ENCODE measurements around the gene DDX41. TPM values are rescaled to one million over a fixed set of nuclear protein-coding genes. Genes with fewer than 3 reads are reported as not detected.

The DDX41 gene
- total RNA-seq, 1 donor from 2014 or later = 125 TPM

DNA sequence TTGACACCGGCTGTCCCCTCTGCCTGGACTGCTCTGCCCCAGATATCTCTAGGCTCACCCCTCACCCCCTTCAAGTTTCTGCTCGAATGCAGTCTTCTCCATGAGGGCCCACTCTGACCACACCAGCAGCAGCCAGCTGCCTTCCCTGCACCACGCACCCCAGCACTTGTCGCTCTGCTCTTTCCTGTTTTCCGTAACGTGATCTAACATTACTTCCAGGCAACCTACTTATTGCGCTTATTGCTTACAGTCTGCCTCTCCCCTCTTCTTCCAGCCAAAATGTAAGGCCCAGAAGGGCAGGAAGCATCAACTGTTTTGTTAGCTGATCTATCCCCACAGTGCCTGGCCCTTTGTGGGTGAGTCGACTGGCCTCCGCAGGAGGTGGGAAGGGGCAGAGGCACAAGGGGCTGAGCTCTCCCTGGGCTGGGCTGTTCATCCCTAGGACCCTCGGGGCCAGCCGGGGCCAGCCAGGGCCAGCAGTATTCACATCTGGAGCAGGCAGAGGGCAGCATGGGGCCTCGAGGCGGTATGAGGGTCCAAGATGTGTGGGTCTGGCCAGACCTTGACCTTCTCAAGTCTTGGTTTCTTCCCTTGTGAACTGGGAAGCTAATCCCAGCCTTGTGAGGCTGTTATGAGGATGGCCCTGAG, 31.7 kb downstream of the DDX41 start:
- Histone ChIP-seq H3K4me1 (peaks cover 18% of the 10 kb centered on the region), H3K36me3 (peaks cover 0 to 42% of the 10 kb centered on the region in 2 donors)

DNA sequence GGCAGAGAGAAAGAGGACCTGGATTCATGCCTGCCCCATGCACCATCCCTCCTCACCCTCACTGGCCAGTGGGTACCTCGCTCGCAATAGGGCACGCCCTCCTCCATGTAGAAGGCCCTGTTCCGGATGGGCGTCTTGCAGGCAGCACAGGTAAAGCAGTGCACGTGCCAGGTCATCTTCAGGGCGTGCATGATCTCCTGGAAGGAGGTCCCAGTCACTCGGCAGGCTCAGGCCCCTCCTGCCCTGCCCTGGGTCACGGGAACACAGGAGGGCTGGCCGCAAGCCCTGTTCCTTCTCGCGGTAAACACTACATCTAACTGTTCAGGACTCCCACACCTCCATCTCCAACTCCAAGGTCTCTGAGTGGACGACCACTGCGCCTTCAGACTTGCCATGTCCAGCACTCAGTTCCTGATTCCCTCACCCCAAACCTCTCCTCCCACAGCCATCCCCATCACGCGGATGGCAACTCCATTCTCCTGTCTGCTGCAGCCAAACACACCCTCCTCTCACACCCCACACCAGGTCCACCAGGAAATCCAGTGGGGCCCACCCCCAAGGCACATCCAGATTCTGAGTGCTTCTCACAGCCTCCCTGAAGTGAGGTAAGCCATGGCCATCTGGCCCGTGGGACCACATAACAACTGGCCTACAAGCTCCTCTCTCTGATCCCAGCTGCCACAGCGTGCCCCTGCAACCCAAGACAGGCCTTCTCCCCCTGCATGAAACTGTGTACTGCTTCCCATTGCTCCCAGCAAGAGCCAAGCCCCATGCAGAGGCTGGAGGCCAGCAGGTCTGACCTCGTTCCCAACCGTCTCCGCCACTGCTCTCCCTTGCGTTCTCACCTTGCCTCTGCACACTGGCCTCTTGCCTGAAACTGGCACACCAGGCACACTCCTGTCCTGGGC, 32.5 kb downstream of the DDX41 start:
- no peaks in the 10 kb centered on the region for H3K27me3 ChIP-seq
- H3K36me3 ChIP-seq = peaks cover 0 to 35% of the 10 kb centered on the region in 2 donors
- no peak for DNase-seq (ENCODE audit: extremely low spot score in 2 of 2)
- H3K4me3 ChIP-seq = no peak overlapping the region
- peaks cover 26% of the 10 kb centered on the region for H3K4me1 ChIP-seq
- no peaks in the 10 kb centered on the region for H3K9me3 ChIP-seq
- intact Hi-C loops (cut with DNase I) = no loop called here
- TF ChIP-seq CTCF (IDR thresholded peaks at IDR 0.05) = no peak
- no peak for TF ChIP-seq POLR2A (IDR thresholded peaks at IDR 0.05)
- no peak for TF ChIP-seq POLR2AphosphoS5 (IDR thresholded peaks at IDR 0.05; ENCODE audit: insufficient read depth in 1 of 2, low read depth in 1 of 2)
- no peak overlapping the region for H3K27ac ChIP-seq

More for the DNA sequence above, 31.7 kb downstream of the DDX41 start:
- intact Hi-C loops (cut with DNase I) = no loop called here
- Histone ChIP-seq H3K9me3 (no peaks in the 10 kb centered on the region), H3K27me3 (no peaks in the 10 kb centered on the region), H3K27ac (no peak overlapping the region), H3K4me3 (no peak overlapping the region)
- TF ChIP-seq POLR2AphosphoS5 (IDR thresholded peaks at IDR 0.05; ENCODE audit: insufficient read depth in 1 of 2, low read depth in 1 of 2) (no peak), POLR2A (IDR thresholded peaks at IDR 0.05) (no peak), CTCF (IDR thresholded peaks at IDR 0.05) (no peak)
- DNase-seq (ENCODE audit: extremely low spot score in 2 of 2) = no peak

- TF ChIP-seq POLR2A (IDR thresholded peaks at IDR 0.05) (no peak), CTCF (IDR thresholded peaks at IDR 0.05) (no peak)
- Histone ChIP-seq H3K4me1 (peaks cover 38% of the 10 kb centered on the region), H3K4me3 (no peak overlapping the region), H3K36me3 (peaks cover 0 to 24% of the 10 kb centered on the region in 2 donors), H3K27ac (no peak overlapping the region), H3K9me3 (no peaks in the 10 kb centered on the region), H3K27me3 (no peaks in the 10 kb centered on the region)
- intact Hi-C loops (cut with DNase I) = no loop called here
- DNase-seq (ENCODE audit: extremely low spot score in 2 of 2) = no peak
Observed at GRCh38 chr5:177483042-177483441, 33.7 kb downstream of the DDX41 start.

- H3K4me3 ChIP-seq = no peak overlapping the region
- no peak for DNase-seq (ENCODE audit: extremely low spot score in 2 of 2)
- TF ChIP-seq POLR2AphosphoS5 (IDR thresholded peaks at IDR 0.05; ENCODE audit: insufficient read depth in 1 of 2, low read depth in 1 of 2) (no peak), CTCF (IDR thresholded peaks at IDR 0.05) (no peak), POLR2A (IDR thresholded peaks at IDR 0.05) (no peak)
- H3K4me1 ChIP-seq = peaks cover 44% of the 10 kb centered on the region
- intact Hi-C loops (cut with DNase I) = no loop called here
- H3K36me3 ChIP-seq = peaks cover 0 to 17% of the 10 kb centered on the region in 2 donors
- H3K9me3 ChIP-seq = no peaks in the 10 kb centered on the region
- H3K27ac ChIP-seq = no peak overlapping the region
- no peaks in the 10 kb centered on the region for H3K27me3 ChIP-seq
Observed at GRCh38 chr5:177482359-177482795, 34.4 kb downstream of the DDX41 start.

Measured in vagina (tissue), 2 donors.